GM21576 (cell line): ENCODE results near the gene ACVR2B.

Source experiments
- ATAC-seq: cut with Tn5 transposase; IDR thresholded peaks from one replicate; pipeline ENCODE4 v1.9.1; 2021; ENCODE audit warnings: mild to moderate bottlenecking, moderate library complexity; ENCODE audit not compliant: unreplicated experiment

ACVR2B gene

DNA sequence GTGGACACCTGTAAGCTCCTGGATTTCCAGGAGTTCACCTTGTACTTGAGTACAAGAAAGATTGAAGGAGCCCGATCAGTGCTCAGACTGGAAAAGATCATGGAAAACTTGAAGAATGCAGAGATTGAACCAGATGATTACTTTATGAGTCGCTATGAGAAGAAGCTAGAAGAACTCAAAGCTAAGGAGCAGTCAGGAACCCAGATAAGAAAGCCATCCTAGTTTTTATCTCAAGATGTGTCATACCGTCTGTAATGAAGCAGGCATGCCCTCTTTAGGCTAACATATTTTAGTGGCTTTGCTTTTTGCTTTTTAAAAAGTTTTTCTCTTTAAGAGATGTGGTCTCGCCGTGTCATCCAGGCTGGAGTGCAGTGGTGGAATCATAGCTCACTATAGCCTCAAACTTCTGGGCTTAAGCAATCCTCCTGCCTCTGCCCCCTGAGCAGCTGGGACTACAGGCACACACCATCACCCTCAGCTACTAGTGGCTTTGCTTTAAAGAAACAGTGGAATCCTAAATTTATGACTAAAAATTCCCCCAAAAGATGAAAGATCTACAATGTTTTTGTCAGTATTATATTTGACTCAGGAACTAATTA is 70.5 kb downstream of the ACVR2B start:
- ATAC-seq = no peak

DNA sequence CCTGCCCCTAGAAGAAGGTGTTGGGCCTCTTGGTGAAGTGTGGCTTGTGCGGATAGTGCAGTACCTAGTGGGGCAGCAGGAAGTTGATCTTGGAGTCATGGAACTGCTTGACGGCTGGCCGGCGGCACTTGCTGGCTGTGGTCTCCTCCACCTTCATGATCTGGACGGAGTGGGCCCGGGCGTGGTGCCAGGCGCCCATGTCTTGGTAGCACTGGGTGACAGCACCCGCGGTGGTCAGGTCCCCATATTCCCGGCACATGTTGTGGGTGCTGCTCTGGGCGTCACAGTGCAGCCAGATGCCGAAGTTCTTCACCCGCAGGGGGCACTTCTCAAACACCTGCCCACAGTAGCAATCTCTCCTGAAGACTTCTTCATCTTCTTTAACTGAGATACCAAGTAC is 73.1 kb downstream of the ACVR2B start:
- ATAC-seq = no peak

DNA sequence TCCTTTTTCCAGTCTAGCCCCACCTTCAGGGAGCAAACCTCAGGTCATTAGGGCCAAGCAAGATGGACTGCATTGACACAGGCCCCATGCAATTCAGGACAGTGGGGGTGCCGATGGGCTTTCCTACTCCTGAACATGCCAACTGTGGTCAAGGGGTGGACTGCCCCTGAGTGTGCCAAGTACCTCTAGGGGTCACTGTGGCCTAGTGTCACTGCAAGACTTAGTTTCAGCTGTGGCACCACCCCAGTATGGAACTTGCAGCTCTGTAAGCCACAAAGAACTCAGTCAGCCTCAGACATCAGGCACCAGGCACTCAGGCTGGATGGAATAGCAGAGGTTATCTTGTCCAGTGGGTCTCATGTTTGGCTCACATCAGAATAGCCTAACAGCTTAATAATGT is 74.8 kb downstream of the ACVR2B start:
- no peak for ATAC-seq

DNA sequence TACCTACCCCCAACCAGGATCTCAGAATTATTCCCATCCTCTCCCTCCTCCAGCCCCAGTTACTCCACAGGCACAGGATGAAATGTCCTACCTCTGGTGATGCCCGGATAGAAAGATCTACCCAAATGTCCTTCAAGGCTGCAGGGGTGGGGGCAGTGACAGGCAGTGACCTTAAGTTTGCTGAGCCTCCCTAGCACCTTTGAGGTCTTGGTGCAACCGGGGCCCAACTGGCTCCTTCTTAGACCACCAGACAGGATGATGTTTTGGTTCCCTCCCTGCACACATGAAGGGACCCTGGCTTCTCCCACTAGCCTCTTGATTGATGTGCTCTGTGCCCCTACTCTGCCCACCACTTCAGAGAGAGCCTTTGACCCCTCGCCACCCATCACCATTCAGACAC is 78.8 kb downstream of the ACVR2B start:
- ATAC-seq = no peak

GRCh38 chr3:38533285-38533976 is 79.7 kb downstream of the ACVR2B start:
- no peak for ATAC-seq

DNA sequence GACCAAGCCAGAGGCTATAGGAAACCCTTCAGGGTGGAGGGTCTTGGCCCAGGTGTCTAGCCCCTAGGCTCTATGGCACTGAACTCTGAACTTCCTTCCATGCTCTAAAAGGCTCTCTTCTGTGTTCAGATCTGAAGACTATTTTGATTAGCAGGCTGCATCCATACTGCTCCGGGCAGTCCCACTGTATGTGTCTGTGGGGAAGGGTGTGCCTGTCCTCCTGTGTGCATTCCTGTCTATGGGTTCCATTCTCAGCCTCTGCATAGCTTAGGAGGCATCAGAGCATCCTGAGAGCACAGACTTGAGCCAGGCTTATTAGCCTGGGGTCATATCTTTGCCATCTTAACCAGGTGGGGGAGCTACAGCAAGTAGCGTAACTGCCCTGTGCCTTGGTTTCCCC is 80.5 kb downstream of the ACVR2B start:
- ATAC-seq = no peak

DNA sequence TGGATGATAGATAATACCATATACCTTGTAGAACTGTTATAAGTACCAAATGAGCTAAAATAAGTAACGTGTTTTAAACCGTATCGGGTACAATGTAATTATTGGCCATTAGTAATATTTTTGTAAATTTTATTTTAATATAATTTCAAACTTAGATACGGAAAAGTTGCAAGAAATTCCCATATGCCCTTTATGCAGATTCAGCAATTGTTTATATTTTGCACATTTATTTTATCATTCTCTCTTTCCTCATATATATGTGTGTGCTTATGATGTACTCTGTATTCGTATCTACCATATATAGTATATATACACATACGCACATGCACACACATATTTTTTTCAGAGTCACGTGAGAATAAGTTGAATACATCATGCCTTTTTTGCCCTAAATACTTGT is 80.9 kb downstream of the ACVR2B start:
- no peak for ATAC-seq

DNA sequence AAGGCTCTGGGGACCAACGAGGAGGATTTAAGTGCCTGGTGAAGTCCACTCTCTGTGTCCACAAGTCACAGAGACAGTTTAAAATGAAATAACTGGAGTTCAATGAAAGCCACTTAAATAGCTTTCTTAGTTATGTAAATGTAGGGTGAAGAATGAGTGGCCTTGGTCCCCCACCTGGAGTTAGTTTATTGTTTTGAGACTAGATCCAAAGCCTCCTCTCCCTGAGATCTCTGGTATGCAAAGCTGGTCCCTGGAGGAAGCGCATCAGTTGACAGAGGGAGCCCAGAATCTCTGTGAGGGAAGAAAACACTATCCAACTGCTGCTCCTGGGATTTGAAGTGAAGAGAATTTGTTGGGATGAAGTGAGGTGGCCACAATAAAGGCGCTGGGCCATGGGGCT is 83.0 kb downstream of the ACVR2B start:
- no peak for ATAC-seq

DNA sequence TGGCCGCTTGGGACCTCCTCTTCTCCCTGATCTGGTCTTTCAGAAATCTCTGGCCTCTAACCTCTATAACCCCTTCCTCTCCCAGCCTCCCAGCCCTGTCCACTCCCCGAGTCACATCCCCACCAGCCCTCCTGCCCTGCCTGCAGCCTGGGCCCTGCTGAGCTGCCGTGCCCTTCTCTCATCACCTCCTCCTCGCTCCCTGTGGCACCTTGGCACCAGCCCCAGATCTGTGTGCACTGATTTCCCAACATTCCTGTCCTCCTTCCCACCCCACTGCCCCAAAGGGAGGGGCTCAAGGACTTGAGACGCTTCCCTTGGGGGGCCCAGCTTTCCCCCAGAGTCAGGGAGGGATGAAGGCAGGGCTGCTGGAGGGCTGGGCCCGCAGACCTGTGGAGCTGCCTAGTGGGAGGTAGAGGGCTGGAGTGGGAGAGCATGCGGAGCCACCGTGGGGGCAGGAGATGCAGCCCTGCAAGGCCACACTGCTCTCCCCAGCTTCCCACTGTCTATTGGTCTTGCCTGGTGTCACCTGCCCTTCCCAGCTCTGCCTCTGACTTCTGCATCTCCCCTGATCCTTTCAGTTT is 85.2 kb downstream of the ACVR2B start:
- ATAC-seq = no peak

GRCh38 chr3:38541806-38542205 is 88.1 kb downstream of the ACVR2B start:
- no peak for ATAC-seq
